Neural progenitor cell (in vitro differentiated cells): ENCODE measurements around the gene ORC1.

Experiments used
- EZH2 ChIP-seq: fragments of 200-600 bp; sonication (generic); IDR thresholded peaks from 2 replicates; pipeline ENCODE4 v1.6.1; 2017; ENCODE audit warnings: antibody characterized with exemption, mild to moderate bottlenecking, moderate library complexity
- TF ChIP-seq, protein P1 (sequence below): fragments of 200-600 bp; sonication (generic); IDR thresholded peaks from 2 replicates; pipeline ENCODE4 v1.5.1; 2017; ENCODE audit warnings: antibody characterized with exemption, mild to moderate bottlenecking

DNA sequence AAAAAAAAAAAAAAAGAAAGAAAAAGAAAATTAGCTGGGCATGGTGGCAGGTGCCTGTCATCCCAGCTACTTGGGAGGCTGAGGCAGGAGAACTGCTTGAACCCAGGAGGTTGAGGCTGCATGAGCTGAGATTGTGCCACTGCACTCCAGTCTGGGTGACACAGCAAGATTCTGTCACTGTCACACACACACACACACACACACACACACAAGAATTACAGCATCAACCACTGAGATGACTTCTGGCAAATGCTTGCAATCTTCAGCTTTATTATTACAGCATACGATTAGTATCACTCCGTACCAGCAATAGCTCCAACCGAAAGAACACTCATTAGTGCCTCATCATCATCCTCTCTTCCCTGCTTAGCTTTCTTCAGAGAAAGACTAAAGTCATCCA, 4.6 kb downstream of the ORC1 start:
- TF ChIP-seq, protein P1, sequence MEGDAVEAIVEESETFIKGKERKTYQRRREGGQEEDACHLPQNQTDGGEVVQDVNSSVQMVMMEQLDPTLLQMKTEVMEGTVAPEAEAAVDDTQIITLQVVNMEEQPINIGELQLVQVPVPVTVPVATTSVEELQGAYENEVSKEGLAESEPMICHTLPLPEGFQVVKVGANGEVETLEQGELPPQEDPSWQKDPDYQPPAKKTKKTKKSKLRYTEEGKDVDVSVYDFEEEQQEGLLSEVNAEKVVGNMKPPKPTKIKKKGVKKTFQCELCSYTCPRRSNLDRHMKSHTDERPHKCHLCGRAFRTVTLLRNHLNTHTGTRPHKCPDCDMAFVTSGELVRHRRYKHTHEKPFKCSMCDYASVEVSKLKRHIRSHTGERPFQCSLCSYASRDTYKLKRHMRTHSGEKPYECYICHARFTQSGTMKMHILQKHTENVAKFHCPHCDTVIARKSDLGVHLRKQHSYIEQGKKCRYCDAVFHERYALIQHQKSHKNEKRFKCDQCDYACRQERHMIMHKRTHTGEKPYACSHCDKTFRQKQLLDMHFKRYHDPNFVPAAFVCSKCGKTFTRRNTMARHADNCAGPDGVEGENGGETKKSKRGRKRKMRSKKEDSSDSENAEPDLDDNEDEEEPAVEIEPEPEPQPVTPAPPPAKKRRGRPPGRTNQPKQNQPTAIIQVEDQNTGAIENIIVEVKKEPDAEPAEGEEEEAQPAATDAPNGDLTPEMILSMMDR: no peak
- TF ChIP-seq EZH2: no peak
